ENCODE results near the gene MMAB.

MMAB gene

DNA sequence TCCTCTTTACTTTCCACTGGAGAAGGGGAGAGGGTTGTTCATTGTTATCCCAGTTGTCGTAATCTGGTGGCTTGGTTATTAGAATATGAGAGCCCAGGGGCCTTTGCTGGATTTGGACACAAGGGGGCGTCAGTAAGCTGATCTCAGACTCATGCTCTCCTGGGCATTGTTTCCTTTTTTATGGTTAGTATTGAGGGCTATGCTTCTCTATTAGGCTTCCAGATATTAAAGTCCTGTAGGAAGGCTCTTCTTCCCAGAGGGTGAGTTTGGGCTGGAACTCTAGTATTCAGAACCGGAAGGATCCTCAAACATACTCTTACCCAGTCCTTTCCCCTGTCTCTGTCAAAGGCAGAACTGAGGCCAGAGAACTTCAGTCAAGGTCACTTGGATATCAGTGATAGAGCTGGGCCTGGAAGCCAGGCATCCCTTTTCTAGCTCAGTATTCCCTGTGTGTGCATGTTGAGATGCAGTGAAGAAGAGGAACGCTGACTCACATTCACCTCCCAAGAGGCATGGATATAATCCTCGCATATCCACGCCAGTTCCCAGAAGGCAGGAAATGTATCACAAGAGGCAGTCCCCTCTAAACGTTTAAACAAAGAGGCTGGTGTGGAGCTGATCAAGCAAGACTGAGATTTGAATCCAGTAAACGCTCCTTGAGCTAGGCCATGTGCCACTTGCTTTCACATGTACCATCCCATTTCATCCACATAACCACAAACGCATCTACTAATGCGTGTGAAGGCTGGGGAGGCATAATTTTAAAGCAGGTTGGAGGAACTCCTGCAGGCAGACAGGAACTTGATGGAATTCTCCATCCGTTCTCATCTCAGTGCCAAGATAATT lies 54.3 kb downstream of the MMAB start:
- DNase-seq (ENCODE audit: low spot score): peak; percentile 48
- FAIRE-seq: no peak

DNA sequence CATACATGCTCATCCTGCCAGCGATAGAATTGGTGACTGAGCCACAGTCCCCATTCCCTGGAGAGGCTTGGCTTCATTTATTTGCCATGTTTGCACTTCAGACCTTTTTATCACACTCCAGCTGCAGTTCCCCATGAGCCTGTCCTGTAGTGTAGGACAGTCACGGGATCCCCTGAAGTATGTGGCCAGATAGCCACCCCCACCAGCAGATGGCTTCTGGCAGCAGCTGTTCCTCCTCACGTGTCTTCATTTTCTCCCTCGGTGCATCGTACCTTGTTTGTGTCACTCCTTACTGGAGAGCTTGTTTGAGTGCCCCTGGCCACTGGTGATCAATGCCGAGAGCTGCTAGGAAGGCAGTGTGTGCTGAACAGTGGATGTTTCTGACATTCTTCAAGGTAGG lies 55.7 kb downstream of the MMAB start:
- no peak for DNase-seq (ENCODE audit: low spot score)
- FAIRE-seq: no peak

DNA sequence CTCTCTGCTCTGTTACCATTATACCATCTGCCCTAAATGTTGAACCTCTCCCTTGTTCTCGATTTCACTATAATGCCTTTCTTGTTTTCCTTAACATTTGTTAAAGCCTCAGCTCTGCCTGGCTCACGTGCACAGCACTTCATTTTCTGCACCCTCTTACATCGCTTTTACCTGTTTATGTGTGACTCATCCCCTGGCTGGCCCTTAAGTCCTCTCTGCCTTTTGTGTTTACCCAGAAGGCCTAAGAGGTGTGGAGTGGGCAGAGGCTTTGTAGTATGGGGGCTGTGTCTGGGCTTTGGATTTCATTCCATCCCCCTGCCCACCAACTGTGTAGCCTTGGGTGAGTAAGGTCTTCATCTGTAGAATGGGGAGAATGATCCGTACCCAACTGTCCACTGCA lies 59.3 kb downstream of the MMAB start:
- DNase-seq (ENCODE audit: low spot score) (no peak), FAIRE-seq (no peak)

DNA sequence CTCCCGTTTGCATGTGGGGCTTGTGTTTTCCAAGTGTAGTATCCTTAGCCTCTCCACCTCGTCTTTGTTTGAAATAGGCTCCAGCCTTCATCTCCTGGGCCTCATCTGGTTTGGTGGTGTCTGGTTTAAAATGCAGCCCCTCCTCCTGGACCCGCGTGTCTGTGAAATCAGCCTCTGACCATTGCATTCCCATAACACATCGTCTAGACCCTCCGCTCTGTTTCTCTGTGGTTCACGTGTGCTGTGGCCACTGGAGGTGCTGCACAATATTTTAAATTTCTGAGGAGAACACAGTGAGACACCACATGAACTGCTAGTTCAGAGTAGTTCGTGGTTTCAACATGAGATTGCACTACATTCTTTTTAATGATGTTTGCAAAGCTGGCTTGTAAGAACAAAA lies 60.3 kb downstream of the MMAB start:
- DNase-seq (ENCODE audit: low spot score): no peak
- FAIRE-seq: no peak

DNA sequence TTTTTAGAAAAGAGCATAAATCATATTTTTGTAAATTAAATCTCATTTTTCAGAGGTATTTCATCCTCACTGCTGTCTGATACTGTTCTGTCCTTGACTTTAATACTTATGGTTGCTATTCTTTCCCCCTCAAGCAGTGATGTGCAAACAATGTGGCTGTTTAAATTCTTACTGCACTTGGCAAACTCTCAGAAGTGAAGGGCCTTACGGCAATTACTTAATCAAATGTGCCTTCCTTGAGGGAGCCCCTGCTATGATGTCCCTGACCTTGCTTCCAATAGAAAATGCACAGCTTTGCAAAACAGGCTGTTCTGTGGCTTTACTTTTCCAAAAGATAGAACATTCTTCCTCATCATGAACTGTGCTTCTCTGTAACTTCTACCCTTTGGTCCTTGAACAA lies 60.7 kb downstream of the MMAB start:
- DNase-seq (ENCODE audit: low spot score) (no peak), FAIRE-seq (no peak)

DNA sequence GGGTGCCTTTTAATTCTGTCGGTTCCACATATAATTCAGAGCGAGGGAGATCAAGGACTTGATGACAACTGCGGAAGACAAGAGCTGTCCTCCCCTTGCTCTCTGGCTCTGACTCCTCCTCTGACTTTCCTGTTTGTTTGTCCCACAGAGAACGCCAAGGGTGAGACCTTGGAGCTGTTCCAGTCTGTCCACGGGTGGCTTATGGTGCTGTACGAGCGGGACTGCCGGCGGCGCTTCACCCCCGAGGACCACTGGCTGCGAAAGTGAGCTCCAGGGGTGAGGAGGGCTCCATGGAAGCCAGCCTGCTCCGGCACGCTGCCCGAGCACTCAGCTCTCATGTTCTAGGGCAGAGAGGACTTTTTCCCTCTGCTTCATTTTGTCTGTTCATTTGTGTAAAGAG lies 63.1 kb downstream of the MMAB start:
- FAIRE-seq (no peak), DNase-seq (ENCODE audit: low spot score) (no peak)

DNA sequence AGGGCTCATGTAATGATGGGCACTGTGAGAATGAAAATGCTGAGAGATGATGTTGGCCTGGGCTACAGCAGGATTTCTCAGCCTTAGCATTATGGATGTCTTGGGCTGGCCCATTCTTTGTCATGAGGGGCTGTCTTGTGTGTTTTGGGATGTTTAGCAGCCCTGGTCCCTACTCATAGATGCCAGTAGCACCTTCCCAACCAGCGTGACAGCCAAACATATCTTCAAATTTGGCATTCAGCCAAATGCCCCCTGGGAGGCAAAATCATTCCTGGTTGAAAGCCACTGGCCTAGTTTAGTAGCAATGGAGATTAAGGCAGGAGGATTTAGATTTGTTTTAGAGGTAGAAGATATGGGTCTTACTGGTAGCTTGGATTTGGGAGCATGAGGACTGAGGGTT lies 69.2 kb downstream of the MMAB start:
- DNase-seq (ENCODE audit: low spot score): no peak
- FAIRE-seq: no peak
